IMR-90 (cell line): Measurements from ENCODE around the gene NFASC. TPM values are rescaled to one million over a fixed set of nuclear protein-coding genes. Genes with fewer than 3 reads are reported as not detected.

Experiments
- ATAC-seq: fragments of 200-7000 bp; cut with Tn5 transposase; 2 replicates; pipeline ENCODE4 v1.9.1; 2020; ENCODE audit warnings: low read depth, mild to moderate bottlenecking, moderate library complexity
- BruUV-seq: library from RNA; stranded (reverse); fragments of 400-500 nt; replicated peaks from 2 replicates; lab custom pipeline; 2021; lab: Mats Ljungman, UMichigan
- CTCF ChIA-PET: fragments of 300-600 bp; formaldehyde crosslinking; extraction: SDS; loops from one replicate; lab custom pipeline; 2021; ENCODE audit warnings: antibody characterized with exemption; lab: Yijun Ruan, JAX
- POLR2A ChIA-PET: fragments of 300-600 bp; sonication (Branson Sonifier 250); formaldehyde crosslinking; loops from one replicate; lab custom pipeline; 2022; ENCODE audit warnings: antibody characterized with exemption; ENCODE audit not compliant: unreplicated experiment; lab: Charles Lee
- DNase-seq: peaks from one replicate; pipeline ENCODE4 v3.0.0; 2013
- H2AFZ ChIP-seq: replicated peaks from 2 replicates; pipeline ENCODE3; 2013; ENCODE audit warnings: low read length, mild to moderate bottlenecking; ENCODE audit not compliant: poor library complexity
- H2AK5ac ChIP-seq: 2 replicates; pipeline ENCODE4 v1.6.1; 2013; ENCODE audit warnings: low read depth, low read length, inconsistent platforms
- H2AK9ac ChIP-seq: replicated peaks from 2 replicates; pipeline ENCODE3; 2013; ENCODE audit warnings: mild to moderate bottlenecking, low read depth, low read length, moderate library complexity; ENCODE audit not compliant: poor library complexity
- H2BK120ac ChIP-seq: 2 replicates; pipeline ENCODE4 v1.6.1; 2013; ENCODE audit warnings: low read depth, low read length, inconsistent platforms
- H2BK15ac ChIP-seq: 3 replicates; pipeline ENCODE4 v1.6.1; 2013; ENCODE audit warnings: low read depth, low read length, inconsistent platforms
- H2BK20ac ChIP-seq: 2 replicates; pipeline ENCODE4 v1.6.1; 2013; ENCODE audit warnings: low read depth, mild to moderate bottlenecking, inconsistent platforms, low read length, moderate library complexity
- H2BK5ac ChIP-seq: 2 replicates; pipeline ENCODE4 v1.6.1; 2013; ENCODE audit warnings: mild to moderate bottlenecking, low read depth, low read length, inconsistent platforms; ENCODE audit not compliant: poor library complexity, severe bottlenecking
- H3K14ac ChIP-seq: replicated peaks from 2 replicates; pipeline ENCODE4 v1.6.1; 2013; ENCODE audit warnings: low read depth, low read length, inconsistent platforms
- H3K18ac ChIP-seq: 2 replicates; pipeline ENCODE4 v1.6.1; 2013; ENCODE audit warnings: low read depth, low read length, control low read depth
- H3K23ac ChIP-seq: 2 replicates; pipeline ENCODE4 v1.6.1; 2013; ENCODE audit warnings: low read depth, low read length, inconsistent platforms
- H3K27ac ChIP-seq: 2 replicates; pipeline ENCODE4 v1.5.1; 2013; ENCODE audit warnings: mild to moderate bottlenecking, control low read depth, low read length; ENCODE audit not compliant: insufficient read depth
- H3K27me3 ChIP-seq: 2 replicates; pipeline ENCODE4 v1.6.1; 2013; ENCODE audit warnings: low read length; ENCODE audit not compliant: control insufficient read depth, insufficient read depth
- H3K36me3 ChIP-seq: 2 replicates; pipeline ENCODE4 v1.6.1; 2013; ENCODE audit warnings: low read length, mixed read lengths; ENCODE audit not compliant: control insufficient read depth, insufficient read depth
- H3K4ac ChIP-seq: 2 replicates; pipeline ENCODE4 v1.6.1; 2013; ENCODE audit warnings: low read depth, low read length, inconsistent platforms
- H3K4me1 ChIP-seq: 2 replicates; pipeline ENCODE4 v1.6.1; 2013; ENCODE audit warnings: low read length, mixed read lengths; ENCODE audit not compliant: control insufficient read depth, insufficient read depth
- H3K4me2 ChIP-seq: 2 replicates; pipeline ENCODE4 v1.6.1; 2013; ENCODE audit warnings: low read depth, mild to moderate bottlenecking, control low read depth, low read length, moderate library complexity
- H3K4me3 ChIP-seq: 2 replicates; pipeline ENCODE4 v1.5.1; 2013; ENCODE audit warnings: low read depth, mild to moderate bottlenecking, control low read depth, low read length, moderate library complexity; ENCODE audit not compliant: insufficient read depth
- H3K56ac ChIP-seq: 2 replicates; pipeline ENCODE4 v1.6.1; 2013; ENCODE audit warnings: low read length, inconsistent platforms; ENCODE audit not compliant: insufficient read depth; ENCODE audit errors: extremely low read depth
- H3K79me1 ChIP-seq, 2 experiments: 2 replicates each; pipeline ENCODE4 v1.6.1; 2013; ENCODE audit warnings: low read length in 2 of 2, inconsistent platforms in 1 of 2, low read depth in 1 of 2
- H3K9ac ChIP-seq: 2 replicates; pipeline ENCODE4 v1.6.1; 2013; ENCODE audit warnings: low read depth, low read length, control low read depth
- H3K9me1 ChIP-seq: 2 replicates; pipeline ENCODE4 v1.6.1; 2013; ENCODE audit warnings: low read length, inconsistent platforms; ENCODE audit not compliant: insufficient read depth
- H3K9me3 ChIP-seq: 2 replicates; pipeline ENCODE4 v1.6.1; 2013; ENCODE audit warnings: low read length; ENCODE audit not compliant: control insufficient read depth, insufficient read depth
- H4K20me1 ChIP-seq: 2 replicates; pipeline ENCODE4 v1.6.1; 2013; ENCODE audit warnings: low read length, inconsistent platforms; ENCODE audit not compliant: insufficient read depth
- H4K5ac ChIP-seq: 2 replicates; pipeline ENCODE4 v1.6.1; 2013; ENCODE audit warnings: mild to moderate bottlenecking, low read depth, low read length, control low read depth
- H4K8ac ChIP-seq, 2 experiments: 2 replicates each; pipeline ENCODE4 v1.6.1; 2013; ENCODE audit warnings: low read depth in 2 of 2, low read length in 2 of 2, control low read depth in 1 of 2, inconsistent platforms in 1 of 2
- H4K91ac ChIP-seq: 2 replicates; pipeline ENCODE4 v1.6.1; 2013; ENCODE audit warnings: low read depth, low read length, inconsistent platforms; ENCODE audit not compliant: insufficient read depth
- BHLHE40 ChIP-seq: fragments of 150-350 bp; IDR thresholded peaks from 2 replicates; pipeline ENCODE4 v1.6.1; 2016; ENCODE audit warnings: mild to moderate bottlenecking, low read depth, low read length
- CHD1 ChIP-seq: IDR thresholded peaks from 2 replicates; pipeline ENCODE4 v1.6.1; 2012; ENCODE audit warnings: low read depth, low read length, improper control_type of control experiment
- MXI1 ChIP-seq: IDR thresholded peaks from 2 replicates; pipeline ENCODE4 v1.6.1; 2012; ENCODE audit warnings: low read depth, mild to moderate bottlenecking, low read length, moderate library complexity, borderline replicate concordance
- POLR2A ChIP-seq: IDR thresholded peaks from 2 replicates; pipeline ENCODE4 v1.6.1; 2012; ENCODE audit warnings: mild to moderate bottlenecking, low read depth, low read length
- RFX5 ChIP-seq: IDR thresholded peaks from 2 replicates; pipeline ENCODE4 v1.8.0; 2012; ENCODE audit warnings: low read depth, mild to moderate bottlenecking, low read length, moderate library complexity
- WGBS, 2 experiments: methylation state at CpG; one replicate each; pipeline versions ENCODE4 v1.1.5 to v1.1.7; 2013; ENCODE audit warnings: missing lambda C conversion rate in 2 of 2; ENCODE audit not compliant: insufficient read length in 1 of 2; ENCODE audit errors: extremely low coverage in 2 of 2; 5-methylcytosine and 5-hydroxymethylcytosine counted together
- dilution Hi-C: fragments of 300-500 bp; cut with HindIII; formaldehyde crosslinking; loops from one replicate; pipeline ENCODE4 v1.14.3; 2018; ENCODE audit warnings: low sequenced_read_pairs; ENCODE audit not compliant: unreplicated experiment
- in situ Hi-C: fragments of 300-500 bp; cut with MboI; formaldehyde crosslinking; loops from 3 replicates; pipeline ENCODE4 v1.14.3; 2019; ENCODE audit warnings: low sequenced_read_pairs, inconsistent platforms, mixed read lengths
- intact Hi-C: fragments of 100-400 bp; cut with micrococcal nuclease; formaldehyde crosslinking; loops from 2 replicates; pipeline ENCODE4 v1.10.0; 2022
- polyA plus RNA-seq, 3 experiments: library from polyadenylated mRNA; depleted of rRNA; stranded (reverse); fragments of >200 nt; gene quantifications; 2 replicates each; pipeline ENCODE4 v1.2.3, GENCODE V29; 2012; ENCODE audit warnings: low replicate concordance in 1 of 3
- total RNA-seq: library from RNA; depleted of rRNA; stranded (reverse); fragments of >200 nt; gene quantifications from 2 replicates; pipeline ENCODE4 v1.2.3, GENCODE V29; 2012

The NFASC gene
- total and polyA plus RNA-seq, 2 of the 4 experiments (the other 2 are of a cell fraction): 0.18 to 0.79 TPM

DNA sequence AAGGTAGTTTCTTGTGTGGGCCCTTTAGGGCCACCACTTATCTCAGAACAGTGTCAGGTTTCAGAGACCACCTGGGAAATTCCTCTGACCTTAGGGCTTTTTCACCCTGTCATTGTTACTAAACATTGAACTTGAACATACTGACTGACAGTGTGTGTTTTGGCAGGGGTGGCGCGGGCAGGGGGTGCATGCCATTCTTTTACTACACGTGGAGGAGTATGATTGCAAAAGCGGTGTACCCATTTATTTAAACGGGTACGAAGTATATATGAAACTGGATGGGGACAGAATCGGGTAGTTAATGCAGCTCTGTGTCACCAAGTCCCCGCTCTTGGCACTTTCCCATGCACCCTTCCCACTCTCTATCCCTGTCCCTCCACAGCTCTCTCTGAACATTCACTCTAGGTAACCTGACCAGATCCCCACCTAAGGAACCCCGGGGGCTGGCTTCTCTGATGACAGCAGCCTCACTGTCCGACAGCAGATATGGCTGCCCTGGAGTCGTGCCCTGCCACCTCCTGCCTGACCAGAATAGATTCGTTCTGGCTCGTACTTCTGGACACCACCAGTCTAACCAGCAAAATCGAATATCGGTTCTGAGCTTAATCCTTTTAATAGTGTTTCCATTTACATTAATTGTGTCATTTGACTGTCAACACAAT lies 51.3 kb downstream of the NFASC start:
- POLR2A ChIA-PET: no interaction called here
- no peak overlapping the region for H2AK5ac ChIP-seq
- no peak overlapping the region for H3K18ac ChIP-seq
- TF ChIP-seq BHLHE40 (no peak), RFX5 (no peak), MXI1 (no peak), POLR2A (no peak), CHD1 (no peak)
- no peak overlapping the region for H3K4me3 ChIP-seq
- no peak overlapping the region for H2BK15ac ChIP-seq
- no peak overlapping the region for H3K4me2 ChIP-seq
- H4K20me1 ChIP-seq: no peaks in the 10 kb centered on the region
- H2AFZ ChIP-seq: no peak overlapping the region
- H4K5ac ChIP-seq: no peak overlapping the region
- no peak overlapping the region for H2BK120ac ChIP-seq
- no TSS peak for BruUV-seq
- no peaks in the 10 kb centered on the region for H3K9me3 ChIP-seq
- no peak overlapping the region for H4K8ac ChIP-seq
- H3K14ac ChIP-seq: no peak overlapping the region
- H2BK20ac ChIP-seq: no peak overlapping the region
- no peaks in the 10 kb centered on the region for H3K36me3 ChIP-seq
- in situ Hi-C loops: no loop called here
- dilution Hi-C loops: no loop called here
- no peak overlapping the region for H3K27ac ChIP-seq
- no peak overlapping the region for H3K4ac ChIP-seq
- intact Hi-C loops: no loop called here
- DNase-seq (no peak), ATAC-seq (no peak)
- H3K9me1 ChIP-seq: no peaks in the 10 kb centered on the region
- no peak overlapping the region for H3K9ac ChIP-seq
- no peak overlapping the region for H2AK9ac ChIP-seq
- H3K23ac ChIP-seq: no peak overlapping the region
- H3K27me3 ChIP-seq: peaks cover 17% of the 10 kb centered on the region
- H3K56ac ChIP-seq: no peak overlapping the region
- H4K91ac ChIP-seq: no peak overlapping the region
- CTCF ChIA-PET: interaction anchor here (0.6 kb wide), 1 partner anchor 9 kb away, joined by 3 read pairs; no protein-coding TSS in a partner anchor
- no peaks in the 10 kb centered on the region for H3K4me1 ChIP-seq
- WGBS, 2 experiments: 53% methylated on average over 4 of the region's 15 CpGs; no CpG with 5 or more reads in 1 of the 2 experiments
- no peak overlapping the region for H2BK5ac ChIP-seq
- H3K79me1 ChIP-seq: no peaks in the 10 kb centered on the region
